BLaER1 treated with 17β-estradiol and CSF1 and Interleukin-3, amounts not matched to agents 10 nM and 100 nM (cell line): ENCODE results near the gene ENTREP3.
A peak's percentile ranks its signal among the peaks of the same experiment; 100 is the strongest.
"Not testable (repeated sequence)": the region's sequence is repeated elsewhere in the genome, so short reads cannot be mapped to it uniquely, and the experiment has no call there.

Experiments
- H3K27ac ChIP-seq, 11 experiments: shearing (Covaris generic); formaldehyde crosslinking; 2 replicates each; pipeline ENCODE4 v1.8.1; 2022
- H3K27me3 ChIP-seq, 11 experiments: shearing (Covaris generic); formaldehyde crosslinking; 2 replicates each; pipeline ENCODE4 v1.8.1; 2022
- H3K36me3 ChIP-seq, 11 experiments: shearing (Covaris generic); formaldehyde crosslinking; 2 replicates each; pipeline ENCODE4 v1.8.1; 2022
- H3K4me1 ChIP-seq, 10 experiments: shearing (Covaris generic); formaldehyde crosslinking; 2 replicates each; pipeline ENCODE4 v1.8.1; 2022
- H3K4me2 ChIP-seq, 11 experiments: shearing (Covaris generic); formaldehyde crosslinking; 2 replicates each; pipeline ENCODE4 v1.8.1; 2022
- H3K4me3 ChIP-seq, 10 experiments: shearing (Covaris generic); formaldehyde crosslinking; 2 replicates each; pipeline ENCODE4 v1.8.1; 2022
- H3K9ac ChIP-seq, 11 experiments: shearing (Covaris generic); formaldehyde crosslinking; 2 replicates each; pipeline ENCODE4 v1.8.1; 2022
- H3K9me3 ChIP-seq, 11 experiments: shearing (Covaris generic); formaldehyde crosslinking; replicated peaks in 1 of 11; 2 replicates each; pipeline ENCODE4 v1.8.1; 2022
- H4K20me1 ChIP-seq, 11 experiments: shearing (Covaris generic); formaldehyde crosslinking; 2 replicates each; pipeline ENCODE4 v1.8.1; 2022
- Cebpa-rat ChIP-seq, 11 experiments: shearing (Covaris generic); IDR thresholded peaks; 2 replicates each; pipeline ENCODE4 v1.8.1; 2022

ENTREP3 gene

GRCh38 chr1:155226188-155226909 is 28.9 kb downstream of the ENTREP3 start:
- no peaks in the 10 kb centered on the region for H3K27me3 ChIP-seq
- H3K4me3 ChIP-seq, result peak overlapping the region; percentile 60 to 80 (median 75)
- TF ChIP-seq Cebpa-rat (IDR thresholded peaks at IDR 0.05), result no peak
- peak overlapping the region; percentile 54 to 97 (median 93); a peak in 21 of 22 replicates for H3K27ac ChIP-seq
- H3K4me1 ChIP-seq, result peaks cover 56 to 62% (median 60%) of the 10 kb centered on the region in 10 experiments
- H3K4me2 ChIP-seq, result peak overlapping the region; percentile 82 to 96 (median 86)
- H3K9ac ChIP-seq, result peak overlapping the region; percentile 77 to 94 (median 91)
- no peaks in the 10 kb centered on the region for H3K9me3 ChIP-seq
- no peaks in the 10 kb centered on the region for H4K20me1 ChIP-seq
- H3K36me3 ChIP-seq, result peaks cover 0 to 2% (median 0%) of the 10 kb centered on the region in 11 experiments; a peak in 2 of 22 replicates

GRCh38 chr1:155225404-155225759 is 29.9 kb downstream of the ENTREP3 start:
- not testable (repeated sequence) for H3K9me3 ChIP-seq, H3K27me3 ChIP-seq, H4K20me1 ChIP-seq, H3K36me3 ChIP-seq
- peak overlapping the region; percentile 82 to 96 (median 86) for H3K4me2 ChIP-seq
- peaks cover 60 to 71% (median 67%) of the 10 kb centered on the region in 10 experiments for H3K4me1 ChIP-seq
- peak overlapping the region; percentile 30 to 80 (median 75); a peak in 16 of 20 replicates for H3K4me3 ChIP-seq
- H3K27ac ChIP-seq, result peak overlapping the region; percentile 54 to 97 (median 93); a peak in 21 of 22 replicates
- peak overlapping the region; percentile 70 to 94 (median 91); a peak in 21 of 22 replicates for H3K9ac ChIP-seq

- no peaks in the 10 kb centered on the region; a peak in 1 of 22 replicates for H4K20me1 ChIP-seq
- H3K27ac ChIP-seq, result peak overlapping the region in 10 of 11 experiments; percentile 54 to 97 (median 92); a peak in 17 of 22 replicates
- no peaks in the 10 kb centered on the region for H3K9me3 ChIP-seq
- peak overlapping the region in 3 of 10 experiments; percentile 7 to 21 (median 12); a peak in 2 of 20 replicates for H3K4me3 ChIP-seq
- peak overlapping the region; percentile 82 to 96 (median 86) for H3K4me2 ChIP-seq
- H3K27me3 ChIP-seq, result no peaks in the 10 kb centered on the region
- peak overlapping the region in 9 of 11 experiments; percentile 18 to 94 (median 91); a peak in 15 of 22 replicates for H3K9ac ChIP-seq
- TF ChIP-seq Cebpa-rat (IDR thresholded peaks at IDR 0.05), result no peak
- peaks cover 69 to 84% (median 80%) of the 10 kb centered on the region in 10 experiments for H3K4me1 ChIP-seq
- H3K36me3 ChIP-seq, result peaks cover 0 to 7% (median 0%) of the 10 kb centered on the region in 11 experiments; a peak in 2 of 22 replicates
Observed at GRCh38 chr1:155223047-155223446, 32.2 kb downstream of the ENTREP3 start.

GRCh38 chr1:155220211-155220965 is 34.9 kb downstream of the ENTREP3 start:
- H3K9me3 ChIP-seq, H3K27me3 ChIP-seq, H3K4me3 ChIP-seq, H3K9ac ChIP-seq, H4K20me1 ChIP-seq: not testable (repeated sequence)
- Histone ChIP-seq H3K36me3 (peaks cover 8 to 27% (median 17%) of the 10 kb centered on the region in 11 experiments; a peak in 20 of 22 replicates), H3K4me2 (peak overlapping the region in 6 of 11 experiments; percentile 40 to 79 (median 67); a peak in 10 of 22 replicates), H3K4me1 (peaks cover 53 to 68% (median 64%) of the 10 kb centered on the region in 10 experiments), H3K27ac (peak overlapping the region in 6 of 11 experiments; percentile 23 to 69 (median 62); a peak in 8 of 22 replicates)

- Histone ChIP-seq H3K36me3 (peaks cover 10 to 35% (median 18%) of the 10 kb centered on the region in 11 experiments; a peak in 20 of 22 replicates), H3K27ac (peak overlapping the region in 8 of 11 experiments; percentile 19 to 69 (median 50); a peak in 9 of 22 replicates), H3K4me3 (no peak overlapping the region), H3K9ac (peak overlapping the region in 3 of 11 experiments; percentile 0 to 38 (median 3); a peak in 1 of 22 replicates), H3K4me1 (peaks cover 46 to 60% (median 57%) of the 10 kb centered on the region in 10 experiments), H4K20me1 (no peaks in the 10 kb centered on the region; a peak in 1 of 22 replicates), H3K4me2 (peak overlapping the region; percentile 10 to 79 (median 46); a peak in 18 of 22 replicates), H3K9me3 (no peaks in the 10 kb centered on the region), H3K27me3 (no peaks in the 10 kb centered on the region)
- TF ChIP-seq Cebpa-rat (IDR thresholded peaks at IDR 0.05), result no peak
Observed at GRCh38 chr1:155219592-155220031, 35.7 kb downstream of the ENTREP3 start.

- no peaks in the 10 kb centered on the region; a peak in 1 of 22 replicates for H4K20me1 ChIP-seq
- H3K4me2 ChIP-seq, result peak overlapping the region; percentile 10 to 79 (median 46); a peak in 18 of 22 replicates
- H3K4me3 ChIP-seq, result no peak overlapping the region
- peaks cover 40 to 54% (median 51%) of the 10 kb centered on the region in 10 experiments for H3K4me1 ChIP-seq
- no peaks in the 10 kb centered on the region for H3K27me3 ChIP-seq
- H3K36me3 ChIP-seq, result peaks cover 10 to 36% (median 18%) of the 10 kb centered on the region in 11 experiments; a peak in 20 of 22 replicates
- no peak for TF ChIP-seq Cebpa-rat (IDR thresholded peaks at IDR 0.05)
- H3K9me3 ChIP-seq, result no peaks in the 10 kb centered on the region
- H3K27ac ChIP-seq, result peak overlapping the region in 8 of 11 experiments; percentile 7 to 69 (median 48); a peak in 9 of 22 replicates
- H3K9ac ChIP-seq, result peak overlapping the region in 3 of 11 experiments; percentile 0 to 38 (median 3); a peak in 1 of 22 replicates
Observed at GRCh38 chr1:155218854-155219591, 36.3 kb downstream of the ENTREP3 start.

GRCh38 chr1:155214702-155215101 is 40.6 kb downstream of the ENTREP3 start:
- peaks cover 10 to 53% (median 29%) of the 10 kb centered on the region in 11 experiments; a peak in 20 of 22 replicates for H3K36me3 ChIP-seq
- not testable (repeated sequence) for H3K4me3 ChIP-seq, H3K9ac ChIP-seq, H3K4me2 ChIP-seq, H3K27me3 ChIP-seq, H4K20me1 ChIP-seq, H3K9me3 ChIP-seq, H3K27ac ChIP-seq
- H3K4me1 ChIP-seq, result peaks cover 16 to 26% (median 21%) of the 10 kb centered on the region in 10 experiments

- H3K27ac ChIP-seq, H3K4me2 ChIP-seq, H3K9me3 ChIP-seq, H3K4me3 ChIP-seq, H3K27me3 ChIP-seq, H3K9ac ChIP-seq, H4K20me1 ChIP-seq: not testable (repeated sequence)
- Histone ChIP-seq H3K36me3 (peaks cover 10 to 44% (median 24%) of the 10 kb centered on the region in 11 experiments; a peak in 20 of 22 replicates), H3K4me1 (peaks cover 27 to 34% (median 29%) of the 10 kb centered on the region in 10 experiments)
Observed at GRCh38 chr1:155212051-155212440, 43.2 kb downstream of the ENTREP3 start.

- not testable (repeated sequence) for H3K4me3 ChIP-seq, H3K9me3 ChIP-seq, H3K27me3 ChIP-seq, H3K4me2 ChIP-seq, H3K9ac ChIP-seq, H4K20me1 ChIP-seq, H3K27ac ChIP-seq
- Histone ChIP-seq H3K36me3 (peaks cover 10 to 41% (median 22%) of the 10 kb centered on the region in 11 experiments; a peak in 20 of 22 replicates), H3K4me1 (peaks cover 33 to 40% (median 35%) of the 10 kb centered on the region in 10 experiments)
Observed at GRCh38 chr1:155211381-155212050, 43.8 kb downstream of the ENTREP3 start.
